ENCODE data around the gene DISC1.
"Not testable (repeated sequence)": the region's sequence is repeated elsewhere in the genome, so short reads cannot be mapped to it uniquely, and the experiment has no call there.

DISC1 gene

DNA sequence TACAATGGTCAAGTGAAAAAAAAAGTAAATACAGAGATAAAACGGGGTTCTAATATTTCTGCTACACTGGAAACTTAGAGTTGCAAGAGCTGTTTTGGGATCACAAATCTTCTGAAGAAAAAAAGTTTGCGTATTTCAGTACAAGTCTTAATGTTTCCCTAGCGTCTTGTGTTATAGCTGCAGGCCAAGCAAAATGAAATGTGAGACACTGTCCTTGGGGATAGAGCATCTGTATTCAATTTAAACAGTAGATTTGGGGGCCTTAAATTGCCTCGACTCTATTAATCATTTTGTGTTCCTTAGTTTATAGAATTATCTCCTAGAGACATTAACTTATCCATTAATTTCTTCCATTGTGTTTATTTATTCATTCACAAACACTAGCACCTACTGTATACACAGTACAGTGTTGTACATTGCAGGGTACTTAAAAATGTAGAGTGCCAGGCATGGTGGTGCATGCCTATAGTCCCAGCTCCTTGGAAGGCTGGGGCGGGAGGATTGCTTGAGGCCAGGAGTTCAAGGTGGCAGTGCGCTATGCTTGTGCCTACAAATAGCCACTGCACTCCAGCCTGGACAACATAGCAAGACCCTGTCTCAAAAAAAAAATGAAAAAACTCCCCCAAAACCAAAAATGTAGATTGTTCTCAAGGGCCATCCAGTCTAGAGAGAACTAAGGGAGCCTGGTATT lies 7.9 kb downstream of the DISC1 start:
- in situ Hi-C loops (cut with MboI; ENCODE audit: low sequenced_read_pairs): no loop called here

DNA sequence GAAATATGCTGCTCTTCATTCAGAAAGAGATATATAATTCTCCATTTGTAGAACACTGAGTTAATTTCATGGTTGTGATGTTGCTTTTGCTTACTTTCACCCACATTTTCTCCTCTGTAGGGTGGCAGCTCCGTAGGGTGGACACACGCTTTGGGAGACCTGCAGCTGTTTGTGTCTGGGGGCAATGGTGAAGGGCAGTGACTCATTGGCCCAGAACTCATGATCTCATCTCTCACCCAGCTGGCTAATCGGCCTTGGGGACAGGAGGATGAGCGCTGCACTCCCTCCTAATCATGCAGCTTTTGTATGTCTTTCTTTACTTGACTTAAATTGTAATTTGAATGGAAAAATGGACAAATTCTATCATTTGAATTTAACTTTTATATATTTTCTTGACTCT lies 9.6 kb downstream of the DISC1 start:
- in situ Hi-C loops (cut with MboI; ENCODE audit: low sequenced_read_pairs): no loop called here

DNA sequence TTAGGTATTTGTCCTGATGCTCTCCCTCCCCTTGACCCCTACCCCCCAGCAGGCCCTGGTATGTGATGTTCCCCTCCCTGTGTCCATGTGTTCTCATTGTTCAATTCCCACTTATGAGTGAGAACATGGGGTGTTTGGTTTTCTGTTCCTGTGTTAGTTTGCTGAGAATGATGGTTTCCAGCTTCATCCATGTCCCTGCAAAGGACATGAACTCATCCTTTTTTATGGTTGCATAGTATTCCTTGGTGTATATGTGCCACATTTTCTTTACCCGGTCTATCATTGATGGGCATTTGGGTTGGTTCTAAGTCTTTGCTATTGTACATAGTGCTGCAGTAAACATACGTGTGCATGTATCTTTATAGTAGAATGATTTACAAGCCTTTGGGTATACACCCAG lies 10.3 kb downstream of the DISC1 start:
- in situ Hi-C loops (cut with MboI; ENCODE audit: low sequenced_read_pairs): not testable (repeated sequence)

GRCh38 chr1:231638647-231639046 lies 12.1 kb downstream of the DISC1 start:
- in situ Hi-C loops (cut with MboI; ENCODE audit: low sequenced_read_pairs): no loop called here

- in situ Hi-C loops (cut with MboI; ENCODE audit: low sequenced_read_pairs): no loop called here
These were observed 13.2 kb downstream of the DISC1 start for GRCh38 chr1:231639819-231640218.

DNA sequence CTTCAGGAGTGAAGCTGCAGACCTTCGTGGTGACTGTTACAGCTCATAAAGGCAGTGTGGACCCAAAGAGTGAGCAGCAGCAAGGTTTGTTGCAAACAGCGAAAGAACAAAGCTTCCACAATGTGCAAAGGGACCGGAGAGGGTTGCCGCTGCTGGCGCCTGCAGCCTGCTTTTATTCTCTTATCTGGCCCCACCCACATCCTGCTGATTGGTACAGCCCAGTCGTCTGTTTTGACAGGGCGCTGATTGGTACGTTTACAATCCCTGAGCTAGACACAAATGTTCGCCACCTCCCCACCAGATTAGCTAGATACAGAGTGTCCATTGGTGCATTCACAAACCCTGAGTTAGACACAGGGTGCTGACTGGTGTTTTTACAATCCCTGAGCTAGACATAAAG lies 14.9 kb downstream of the DISC1 start:
- in situ Hi-C loops (cut with MboI; ENCODE audit: low sequenced_read_pairs): not testable (repeated sequence)

DNA sequence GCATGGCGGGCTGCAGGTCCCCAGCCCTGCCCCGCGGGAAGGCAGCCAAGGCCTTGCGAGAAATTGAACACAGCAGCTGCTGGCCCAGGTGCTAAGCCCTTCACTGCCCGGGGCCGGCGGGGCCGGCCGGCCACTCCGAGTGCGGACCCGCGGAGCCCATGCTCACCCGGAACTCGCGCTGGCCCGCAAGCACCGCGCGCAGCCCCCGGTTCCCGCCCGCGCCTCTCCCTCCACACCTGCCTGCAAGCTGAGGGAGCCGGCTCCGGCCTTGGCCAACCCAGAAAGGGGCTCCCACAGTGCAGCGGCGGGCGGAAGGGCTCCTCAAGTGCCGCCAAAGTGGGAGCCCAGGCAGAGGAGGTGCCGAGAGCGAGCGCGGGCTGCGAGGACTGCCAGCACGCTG lies 15.5 kb downstream of the DISC1 start:
- in situ Hi-C loops (cut with MboI; ENCODE audit: low sequenced_read_pairs): not testable (repeated sequence)

DNA sequence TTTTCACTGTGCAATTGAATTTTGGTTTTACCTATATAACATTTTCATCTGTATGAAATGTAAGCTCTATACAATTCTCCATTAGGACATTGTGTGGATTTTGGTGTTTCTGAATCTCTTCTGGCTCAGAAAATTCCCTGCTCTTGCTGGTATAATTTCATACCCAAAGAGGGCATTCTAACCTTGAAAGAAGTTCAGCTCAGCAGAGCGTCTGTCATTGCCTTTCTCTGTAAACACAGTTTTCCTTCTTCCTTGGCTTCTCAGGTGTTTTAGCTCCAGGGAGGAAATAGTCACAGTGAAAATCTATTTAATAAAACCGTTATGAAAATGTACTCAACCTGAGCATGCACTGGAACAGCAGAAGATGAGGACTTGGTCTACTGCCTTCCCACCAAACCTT lies 16.0 kb downstream of the DISC1 start:
- in situ Hi-C loops (cut with MboI; ENCODE audit: low sequenced_read_pairs): no loop called here

- in situ Hi-C loops (cut with MboI; ENCODE audit: low sequenced_read_pairs): no loop called here
These were observed 16.7 kb downstream of the DISC1 start for GRCh38 chr1:231643071-231643934.

DNA sequence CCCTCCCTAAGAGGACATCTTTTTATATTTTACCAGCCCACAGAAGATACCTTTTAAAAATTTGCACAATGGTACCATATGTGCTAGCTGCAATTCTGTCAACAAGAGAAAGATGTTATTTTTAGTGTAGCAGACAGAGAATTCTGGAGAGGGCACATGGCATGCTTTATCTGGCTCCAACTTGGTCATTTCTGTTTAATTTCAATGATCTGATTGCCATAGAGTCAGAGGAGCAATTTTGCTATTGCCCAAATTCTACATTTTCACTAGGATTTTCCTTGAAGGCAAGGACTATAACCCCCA lies 17.3 kb downstream of the DISC1 start:
- in situ Hi-C loops (cut with MboI; ENCODE audit: low sequenced_read_pairs): no loop called here

DNA sequence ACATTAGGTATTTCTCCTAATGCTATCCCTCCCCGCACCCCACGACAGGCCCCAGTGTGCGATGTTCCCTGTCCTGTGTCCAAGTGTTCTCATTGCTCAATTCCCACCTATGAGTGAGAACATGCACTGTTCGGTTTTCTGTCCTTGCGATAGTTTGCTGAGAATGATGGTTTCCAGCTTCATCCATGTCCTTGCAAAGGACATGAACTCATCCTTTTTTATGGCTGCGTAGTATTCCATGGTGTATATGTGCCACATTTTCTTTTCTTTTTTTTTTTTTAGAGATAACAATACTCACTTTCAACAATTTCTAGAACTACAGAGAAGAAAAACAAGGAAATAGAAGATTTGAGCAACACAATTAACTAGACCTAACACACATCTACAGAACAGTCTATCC lies 19.0 kb downstream of the DISC1 start:
- in situ Hi-C loops (cut with MboI; ENCODE audit: low sequenced_read_pairs): not testable (repeated sequence)

DNA sequence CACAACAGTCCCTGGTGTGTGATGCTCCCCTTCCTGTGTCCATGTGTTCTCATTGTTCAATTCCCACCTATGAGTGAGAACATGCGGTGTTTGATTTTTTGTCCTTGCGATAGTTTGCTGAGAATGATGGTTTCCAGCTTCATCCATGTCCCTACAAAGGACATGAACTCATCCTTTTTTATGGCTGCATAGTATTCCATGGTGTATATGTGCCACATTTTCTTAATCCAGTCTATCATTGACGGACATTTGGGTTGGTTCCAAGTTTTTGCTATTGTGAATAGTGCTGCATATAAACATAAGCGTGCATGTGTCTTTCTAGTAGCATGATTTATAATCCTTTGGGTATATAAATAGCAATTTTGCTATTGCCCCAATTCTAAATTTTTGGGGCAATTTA lies 19.6 kb downstream of the DISC1 start:
- in situ Hi-C loops (cut with MboI; ENCODE audit: low sequenced_read_pairs): not testable (repeated sequence)

DNA sequence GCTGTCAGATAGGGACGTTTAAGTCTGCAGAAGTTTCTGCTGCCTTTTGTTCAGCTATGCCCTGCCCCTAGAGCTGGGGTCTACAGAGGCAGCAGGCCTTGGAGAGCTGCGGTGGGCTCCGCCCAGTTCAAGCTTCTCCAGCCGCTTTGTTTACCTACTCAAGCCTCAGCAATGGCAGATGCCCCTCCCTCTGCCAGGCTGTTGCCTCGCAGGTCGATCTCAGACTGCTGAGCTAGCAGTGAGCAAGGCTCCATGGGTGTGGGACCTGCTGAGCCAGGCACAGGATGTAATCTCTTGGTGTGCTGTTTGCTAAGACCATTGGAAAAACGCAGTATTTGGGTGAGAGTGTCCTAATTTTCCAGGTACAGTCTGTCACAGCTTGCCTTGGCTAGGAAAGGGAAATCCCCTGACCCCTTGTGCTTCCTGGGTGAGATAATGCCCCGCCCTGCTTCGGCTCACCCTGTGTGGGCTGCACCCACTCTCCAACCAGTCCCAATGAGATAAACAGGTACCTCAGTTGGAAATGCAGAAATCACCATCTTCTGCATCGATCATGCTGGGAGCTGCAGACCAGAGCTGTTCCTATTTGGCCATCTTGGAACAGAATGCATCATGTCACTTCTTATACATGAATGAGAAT lies 25.2 kb downstream of the DISC1 start:
- in situ Hi-C loops (cut with MboI; ENCODE audit: low sequenced_read_pairs): not testable (repeated sequence)

GRCh38 chr1:231653632-231654031 lies 27.0 kb downstream of the DISC1 start:
- in situ Hi-C loops (cut with MboI; ENCODE audit: low sequenced_read_pairs): no loop called here

GRCh38 chr1:231656741-231657140 lies 30.2 kb downstream of the DISC1 start:
- in situ Hi-C loops (cut with MboI; ENCODE audit: low sequenced_read_pairs): no loop called here

DNA sequence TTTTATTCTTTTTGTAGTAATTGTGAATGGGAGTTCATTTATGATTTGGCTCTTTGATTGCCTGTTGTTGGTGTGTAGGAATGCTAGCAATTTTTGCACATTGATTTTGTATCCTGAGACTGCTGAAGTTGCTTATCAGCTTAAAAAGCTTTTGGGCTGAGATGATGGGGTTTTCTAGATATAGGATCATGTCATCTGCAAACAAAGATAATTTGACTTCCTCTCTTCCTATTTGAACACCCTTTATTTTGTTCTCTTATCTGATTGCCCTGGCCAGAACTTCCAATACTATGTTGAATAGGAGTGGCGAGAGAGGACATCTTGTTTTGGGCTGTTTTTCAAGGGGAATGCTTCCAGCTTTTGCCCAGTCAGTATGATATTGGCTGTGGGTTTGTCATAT lies 31.6 kb downstream of the DISC1 start:
- in situ Hi-C loops (cut with MboI; ENCODE audit: low sequenced_read_pairs): not testable (repeated sequence)

DNA sequence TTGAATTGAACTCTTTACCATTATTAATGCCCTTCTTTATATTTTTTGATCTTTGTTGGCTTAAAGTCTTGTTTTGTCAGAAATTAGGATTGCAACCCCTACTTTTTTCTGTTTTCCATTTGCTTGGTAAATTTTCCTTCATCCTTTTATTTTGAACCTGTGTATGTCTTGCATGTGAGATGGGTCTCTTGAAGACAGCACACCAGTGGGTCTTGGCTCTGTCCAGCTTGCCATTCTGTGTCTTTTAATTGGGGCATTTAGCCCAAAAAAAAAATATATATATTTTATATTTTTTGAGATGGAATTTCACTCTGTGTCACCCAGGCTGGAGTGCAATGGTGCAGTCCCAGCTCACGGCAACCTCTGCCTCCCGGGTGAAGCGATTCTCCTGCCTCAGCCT lies 33.6 kb downstream of the DISC1 start:
- in situ Hi-C loops (cut with MboI; ENCODE audit: low sequenced_read_pairs): no loop called here

GRCh38 chr1:231663211-231663792 lies 36.7 kb downstream of the DISC1 start:
- in situ Hi-C loops (cut with MboI; ENCODE audit: low sequenced_read_pairs): no loop called here

GRCh38 chr1:231665101-231665500 lies 38.5 kb downstream of the DISC1 start:
- in situ Hi-C loops (cut with MboI; ENCODE audit: low sequenced_read_pairs): no loop called here

GRCh38 chr1:231665726-231666125 lies 39.1 kb downstream of the DISC1 start:
- in situ Hi-C loops (cut with MboI; ENCODE audit: low sequenced_read_pairs): no loop called here

GRCh38 chr1:231666220-231666936 lies 39.8 kb downstream of the DISC1 start:
- in situ Hi-C loops (cut with MboI; ENCODE audit: low sequenced_read_pairs): no loop called here
